GM12801 (cell line): Measurements from ENCODE around the gene RRP9.

ENCODE experiments used
- TF ChIP-seq, protein P1 (sequence below): IDR thresholded peaks from one replicate; pipeline ENCODE4 v1.5.1; 2011; ENCODE audit warnings: control low read depth; ENCODE audit not compliant: insufficient read length; ENCODE audit errors: extremely low read depth

RRP9 gene

GRCh38 chr3:51949121-51949520 is 7.4 kb upstream of the RRP9 start:
- TF ChIP-seq, protein P1, sequence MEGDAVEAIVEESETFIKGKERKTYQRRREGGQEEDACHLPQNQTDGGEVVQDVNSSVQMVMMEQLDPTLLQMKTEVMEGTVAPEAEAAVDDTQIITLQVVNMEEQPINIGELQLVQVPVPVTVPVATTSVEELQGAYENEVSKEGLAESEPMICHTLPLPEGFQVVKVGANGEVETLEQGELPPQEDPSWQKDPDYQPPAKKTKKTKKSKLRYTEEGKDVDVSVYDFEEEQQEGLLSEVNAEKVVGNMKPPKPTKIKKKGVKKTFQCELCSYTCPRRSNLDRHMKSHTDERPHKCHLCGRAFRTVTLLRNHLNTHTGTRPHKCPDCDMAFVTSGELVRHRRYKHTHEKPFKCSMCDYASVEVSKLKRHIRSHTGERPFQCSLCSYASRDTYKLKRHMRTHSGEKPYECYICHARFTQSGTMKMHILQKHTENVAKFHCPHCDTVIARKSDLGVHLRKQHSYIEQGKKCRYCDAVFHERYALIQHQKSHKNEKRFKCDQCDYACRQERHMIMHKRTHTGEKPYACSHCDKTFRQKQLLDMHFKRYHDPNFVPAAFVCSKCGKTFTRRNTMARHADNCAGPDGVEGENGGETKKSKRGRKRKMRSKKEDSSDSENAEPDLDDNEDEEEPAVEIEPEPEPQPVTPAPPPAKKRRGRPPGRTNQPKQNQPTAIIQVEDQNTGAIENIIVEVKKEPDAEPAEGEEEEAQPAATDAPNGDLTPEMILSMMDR = no peak

DNA sequence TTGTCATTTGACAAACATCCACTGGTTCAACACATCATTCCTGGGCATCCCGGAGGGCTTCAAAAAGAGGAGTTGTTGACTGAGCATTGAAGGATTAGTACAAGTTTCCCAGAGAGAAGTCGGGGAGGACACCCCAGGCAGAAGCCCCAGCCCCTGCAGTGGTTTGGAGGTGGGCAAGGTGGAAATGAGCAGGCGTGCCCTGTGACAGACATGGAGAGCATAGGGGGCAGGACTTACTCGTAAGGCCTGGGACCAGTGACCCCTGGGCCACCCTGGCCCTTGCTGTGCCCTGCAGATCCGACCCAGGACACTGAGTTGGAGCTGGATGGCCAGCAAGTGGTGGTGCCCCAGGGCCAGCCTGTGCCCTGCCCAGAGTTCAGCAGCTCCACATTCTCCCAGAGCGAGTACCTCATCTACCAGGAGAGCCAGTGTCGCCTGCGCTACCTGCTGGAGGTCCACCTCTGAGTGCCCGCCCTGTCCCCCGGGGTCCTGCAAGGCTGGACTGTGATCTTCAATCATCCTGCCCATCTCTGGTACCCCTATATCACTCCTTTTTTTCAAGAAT is 6.4 kb upstream of the RRP9 start:
- TF ChIP-seq, protein P1 = no peak

GRCh38 chr3:51947215-51947900 is 5.7 kb upstream of the RRP9 start:
- TF ChIP-seq, protein P1 = no peak

DNA sequence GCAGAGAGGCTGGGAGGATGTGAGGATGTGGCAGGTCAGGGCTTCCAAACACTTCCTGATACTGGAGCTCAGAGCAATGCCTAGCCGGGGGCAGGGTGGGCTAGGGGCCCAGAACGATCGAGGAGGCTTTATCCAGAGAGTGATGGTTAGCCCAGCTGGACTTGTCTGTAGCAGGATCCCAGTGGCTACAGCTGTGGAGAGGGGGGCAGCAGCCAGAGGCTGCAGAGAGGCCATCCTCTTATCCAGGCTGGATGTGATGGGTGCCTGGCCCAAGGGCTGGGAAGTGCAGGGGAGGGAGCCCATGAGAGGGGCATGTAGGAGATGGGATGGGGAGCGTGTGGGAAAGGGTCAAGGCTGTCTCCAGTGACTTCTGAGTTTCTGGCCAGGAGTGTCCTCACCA is 5.1 kb upstream of the RRP9 start:
- TF ChIP-seq, protein P1 = no peak

- TF ChIP-seq, protein P1 = no peak
Observed at GRCh38 chr3:51945926-51946705, 4.4 kb upstream of the RRP9 start.

GRCh38 chr3:51945031-51945840 is 3.5 kb upstream of the RRP9 start:
- TF ChIP-seq, protein P1 = no peak
